ENCODE measurements around the gene PLAC1.

PLAC1 gene

DNA sequence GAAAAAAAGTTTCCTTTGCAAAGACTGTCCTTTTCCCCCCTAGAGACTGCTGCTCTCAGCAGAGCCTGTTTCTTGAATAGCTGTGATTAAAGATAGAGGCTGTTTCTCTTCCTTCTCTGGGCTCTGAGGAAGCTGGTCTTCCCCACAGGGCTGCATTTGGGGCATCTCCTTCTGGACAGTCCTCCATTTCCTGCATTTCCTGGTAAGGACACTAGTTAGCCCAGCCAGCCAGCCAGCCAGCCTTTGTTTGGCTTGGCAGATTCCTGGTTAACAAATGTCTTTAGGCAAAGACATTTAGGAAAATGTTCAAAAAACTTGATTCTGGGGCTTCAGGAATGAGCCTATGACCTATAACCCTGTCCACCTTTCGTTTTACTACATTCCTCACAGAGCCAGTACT is 34.0 kb upstream of the PLAC1 start:
- no peak for DNase-seq (ENCODE audit: low spot score)
- TF ChIP-seq CTCF (IDR thresholded peaks at IDR 0.05; ENCODE audit: extremely low read depth, insufficient read depth, missing control alignments) = no peak
- in situ Hi-C loops (cut with MboI; ENCODE audit: low pct_unique_long_range_greater_than_20kb, low sequenced_read_pairs, unreplicated experiment) = no loop called here

- in situ Hi-C loops (cut with MboI; ENCODE audit: low pct_unique_long_range_greater_than_20kb, low sequenced_read_pairs, unreplicated experiment) = no loop called here
- no peak for TF ChIP-seq CTCF (IDR thresholded peaks at IDR 0.05; ENCODE audit: extremely low read depth, insufficient read depth, missing control alignments)
- DNase-seq (ENCODE audit: low spot score) = no peak
These were observed 33.2 kb upstream of the PLAC1 start for GRCh38 chrX:134691453-134691852.

DNA sequence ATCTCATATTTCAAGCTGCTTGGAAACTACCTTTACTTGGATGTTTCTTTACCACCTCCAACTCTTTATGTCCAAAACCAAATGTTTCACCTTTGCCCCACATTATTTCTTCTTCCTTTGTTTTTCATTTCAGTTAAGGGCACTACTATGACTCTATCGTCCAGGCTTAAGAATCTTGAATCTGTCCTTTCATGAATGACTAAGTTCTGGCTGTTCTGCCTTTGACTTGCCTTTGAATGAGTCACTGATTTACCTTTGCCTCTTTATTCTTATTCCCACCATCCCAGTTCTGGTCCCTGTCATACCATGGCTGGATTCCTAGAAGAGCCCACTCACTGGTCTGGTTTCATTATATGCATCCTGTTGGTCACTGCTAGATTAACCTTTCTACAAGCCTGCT is 30.6 kb upstream of the PLAC1 start:
- in situ Hi-C loops (cut with MboI; ENCODE audit: low pct_unique_long_range_greater_than_20kb, low sequenced_read_pairs, unreplicated experiment) = no loop called here
- no peak for DNase-seq (ENCODE audit: low spot score)
- TF ChIP-seq CTCF (IDR thresholded peaks at IDR 0.05; ENCODE audit: extremely low read depth, insufficient read depth, missing control alignments) = no peak

DNA sequence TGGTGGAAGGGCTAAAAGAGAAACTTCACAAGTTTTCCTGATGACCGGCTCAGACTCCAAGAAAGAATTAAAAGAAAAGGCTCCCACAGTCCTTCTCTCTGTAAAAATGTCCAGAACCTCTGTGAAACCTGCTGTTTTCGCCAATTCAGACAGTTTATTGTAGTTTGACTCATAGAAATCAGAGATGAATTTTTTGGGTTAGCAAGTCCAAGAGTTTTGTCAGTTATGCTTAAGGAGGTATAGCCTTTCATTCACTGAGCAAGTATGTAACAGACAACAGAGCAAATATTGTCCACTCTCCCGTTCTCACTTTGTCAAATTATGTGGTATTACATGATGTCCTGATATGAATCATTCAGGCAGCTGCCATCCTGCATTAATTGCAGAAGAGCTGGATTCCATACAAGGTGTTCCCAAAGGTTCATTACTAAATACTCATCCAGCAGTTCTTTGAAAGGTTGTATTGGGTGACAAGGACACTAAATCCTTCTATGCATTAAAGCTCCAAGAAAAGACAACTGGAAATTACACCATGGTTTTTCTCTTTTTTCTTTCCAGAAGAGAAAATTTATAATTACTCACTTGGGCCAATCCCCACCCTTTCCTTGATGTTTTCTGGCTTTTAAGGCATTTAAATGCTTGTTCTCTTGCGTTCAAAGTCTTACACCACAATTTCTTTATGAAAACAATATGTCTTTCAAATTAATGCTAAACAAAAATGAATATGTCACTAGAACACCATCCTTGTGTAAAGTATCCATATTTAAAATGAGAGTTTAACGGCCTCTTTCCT is 30.0 kb upstream of the PLAC1 start:
- TF ChIP-seq CTCF (IDR thresholded peaks at IDR 0.05; ENCODE audit: extremely low read depth, insufficient read depth, missing control alignments) = no peak
- in situ Hi-C loops (cut with MboI; ENCODE audit: low pct_unique_long_range_greater_than_20kb, low sequenced_read_pairs, unreplicated experiment) = no loop called here
- DNase-seq (ENCODE audit: low spot score) = no peak

- DNase-seq (ENCODE audit: low spot score) = no peak
- no peak for TF ChIP-seq CTCF (IDR thresholded peaks at IDR 0.05; ENCODE audit: extremely low read depth, insufficient read depth, missing control alignments)
- in situ Hi-C loops (cut with MboI; ENCODE audit: low pct_unique_long_range_greater_than_20kb, low sequenced_read_pairs, unreplicated experiment) = no loop called here
These were observed 27.4 kb upstream of the PLAC1 start for GRCh38 chrX:134685668-134686067.

- in situ Hi-C loops (cut with MboI; ENCODE audit: low pct_unique_long_range_greater_than_20kb, low sequenced_read_pairs, unreplicated experiment) = no loop called here
- no peak for DNase-seq (ENCODE audit: low spot score)
- no peak for TF ChIP-seq CTCF (IDR thresholded peaks at IDR 0.05; ENCODE audit: extremely low read depth, insufficient read depth, missing control alignments)
These were observed 26.7 kb upstream of the PLAC1 start for GRCh38 chrX:134684956-134685355.

All from GM13977 (cell line).